HFF-Myc (cell line): ENCODE data around the gene RUNX2.

Source experiments
- DNase-seq: peaks from one replicate; pipeline ENCODE4 v3.0.0-alpha.2; 2011; ENCODE audit warnings: low read depth; ENCODE audit errors: extremely low read depth
- H3K4me3 ChIP-seq: replicated peaks from 2 replicates; pipeline ENCODE4 v1.5.1; 2011; ENCODE audit warnings: low read depth, mild to moderate bottlenecking, control low read depth, low read length
- CTCF ChIP-seq: IDR thresholded peaks from 2 replicates; pipeline ENCODE4 v1.5.1; 2012; ENCODE audit warnings: mild to moderate bottlenecking, low read depth, low read length, control low read depth; ENCODE audit errors: missing control alignments

The RUNX2 gene

GRCh38 chr6:45445749-45446549, 117.8 kb downstream of the RUNX2 start:
- H3K4me3 ChIP-seq = no peak overlapping the region
- peak; percentile 100 for DNase-seq
- no peak for TF ChIP-seq CTCF

DNA sequence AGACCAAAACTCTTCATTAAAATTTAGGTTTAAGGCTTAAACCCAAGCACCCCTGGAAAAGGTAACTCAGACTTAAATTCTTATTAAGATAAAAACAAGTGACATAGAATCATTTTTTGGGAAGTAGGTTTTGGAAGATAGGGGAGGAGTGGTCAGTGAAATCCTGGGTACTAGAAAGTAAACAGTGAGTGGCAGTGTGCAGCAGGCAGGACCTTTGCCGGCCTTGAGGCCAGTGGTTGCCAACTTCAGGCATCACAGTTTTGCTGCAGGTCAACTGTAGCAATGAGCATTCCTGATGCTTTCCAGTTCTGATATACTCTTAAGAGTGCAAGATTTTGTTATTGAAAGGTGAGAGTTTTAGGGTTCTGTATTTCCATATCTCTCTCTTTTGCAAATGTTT, 118.9 kb downstream of the RUNX2 start:
- no peak for DNase-seq
- H3K4me3 ChIP-seq = no peak overlapping the region
- no peak for TF ChIP-seq CTCF

DNA sequence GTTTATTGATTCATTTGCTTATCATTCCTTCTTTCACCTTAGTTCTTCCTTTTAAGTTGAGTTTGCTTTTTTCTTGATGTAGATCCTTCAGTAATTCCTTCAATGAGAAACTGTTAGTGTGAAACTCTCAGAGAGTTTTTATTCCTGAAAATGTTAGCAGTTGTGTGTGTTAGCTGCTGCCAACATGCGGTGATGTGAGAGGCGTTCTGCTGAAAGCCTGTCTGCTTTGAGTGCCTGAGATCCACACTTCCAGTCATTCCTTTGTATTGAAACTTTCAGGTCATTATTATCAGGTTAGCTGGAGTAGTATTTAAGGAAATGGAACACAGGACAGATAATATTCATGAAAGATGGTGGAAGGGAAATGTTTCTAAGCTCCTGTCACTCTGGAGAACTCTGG, 119.6 kb downstream of the RUNX2 start:
- H3K4me3 ChIP-seq = no peak overlapping the region
- no peak for DNase-seq

DNA sequence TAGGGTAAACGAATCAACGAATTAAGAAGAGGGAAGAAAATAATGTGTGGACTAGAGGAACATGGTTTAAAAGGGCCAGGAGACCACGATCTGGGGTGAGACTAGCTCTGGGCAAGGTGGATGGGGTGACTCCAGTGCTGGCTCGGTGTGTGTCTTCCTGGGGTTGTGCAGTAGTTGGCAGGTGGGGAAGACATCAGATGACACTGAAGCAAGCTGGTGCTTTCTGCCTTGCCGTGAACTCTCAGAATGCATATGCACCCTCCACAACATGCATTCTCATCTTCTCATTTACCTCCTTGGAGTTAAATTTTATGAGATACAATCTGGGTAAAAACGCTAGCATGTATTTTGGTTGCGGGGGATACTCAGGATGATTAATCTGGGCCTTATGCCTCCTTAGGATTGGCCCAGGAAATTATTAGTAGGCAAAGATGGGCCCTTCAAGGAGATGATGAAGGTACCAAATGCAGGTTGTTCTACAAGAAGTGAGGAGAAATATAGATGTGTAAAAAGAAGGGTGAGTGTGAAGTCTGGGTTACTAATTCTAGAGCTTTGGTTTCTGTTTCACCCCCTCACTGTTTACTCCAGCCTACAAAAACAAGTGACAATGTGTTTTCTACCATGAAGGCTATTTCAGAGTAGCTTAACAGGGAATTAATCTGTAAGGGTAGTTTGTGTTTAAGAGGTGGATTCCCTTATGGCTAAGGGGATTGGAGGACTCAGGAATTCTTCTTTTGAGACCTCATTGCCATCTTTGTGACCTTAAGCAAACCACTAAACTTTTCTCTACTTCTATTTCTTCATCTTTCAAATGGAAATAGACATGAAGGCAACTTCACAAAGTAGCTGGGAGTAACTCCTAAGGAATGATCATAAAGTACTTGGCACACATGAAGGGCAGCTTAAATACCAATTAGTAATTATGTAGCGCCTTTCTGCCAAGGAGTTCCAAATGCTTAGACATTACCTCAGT, 120.6 kb downstream of the RUNX2 start:
- no peak overlapping the region for H3K4me3 ChIP-seq
- no peak for TF ChIP-seq CTCF
- DNase-seq = no peak

More for the DNA sequence above, 119.6 kb downstream of the RUNX2 start:
- TF ChIP-seq CTCF = no peak

DNA sequence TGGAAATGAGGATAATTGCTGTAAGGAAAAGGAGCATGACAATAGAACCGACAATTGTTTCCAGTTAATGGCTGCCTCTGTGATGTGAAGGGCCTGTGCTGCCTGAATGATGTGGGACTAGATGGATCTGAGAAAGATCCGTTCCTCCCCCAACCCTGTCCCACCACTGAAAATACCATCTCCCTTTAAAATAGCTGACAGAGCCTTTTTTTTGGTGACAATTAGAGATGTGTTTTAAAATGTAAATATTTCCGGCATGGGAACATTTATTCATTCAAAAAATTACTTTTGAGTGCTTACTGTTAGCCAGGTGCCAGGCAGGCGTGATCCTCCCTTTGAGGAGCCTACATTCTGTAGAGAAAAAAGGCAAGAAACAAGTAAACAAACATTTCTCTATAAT, 122.0 kb downstream of the RUNX2 start:
- DNase-seq = no peak
- TF ChIP-seq CTCF = no peak
- no peak overlapping the region for H3K4me3 ChIP-seq

DNA sequence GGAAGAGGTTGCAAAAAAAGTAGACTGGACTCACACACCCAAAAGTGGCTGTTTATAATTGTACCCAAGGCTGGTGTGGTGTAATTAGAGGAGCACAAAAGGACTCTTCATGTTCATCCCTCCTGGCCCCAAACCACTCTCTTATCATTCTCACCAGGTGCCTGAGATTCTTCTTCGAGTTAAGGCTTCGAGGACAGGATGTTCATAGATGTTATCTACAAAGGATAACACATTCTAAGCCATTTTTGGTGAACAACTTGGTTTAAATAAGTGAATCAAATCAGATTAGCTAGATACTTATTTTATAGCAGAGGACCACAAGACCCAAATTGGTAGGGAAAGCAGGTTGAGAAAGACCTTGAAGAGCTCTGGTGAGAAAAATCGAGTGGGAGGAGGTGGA, 122.7 kb downstream of the RUNX2 start:
- no peak for DNase-seq
- no peak for TF ChIP-seq CTCF
- H3K4me3 ChIP-seq = no peak overlapping the region
